H9 (cell line): Measurements from ENCODE around the gene UTP11. TPM values are rescaled to one million over a fixed set of nuclear protein-coding genes. Genes with fewer than 3 reads are reported as not detected.

Experiments used
- DNase-seq: peaks from one replicate; pipeline ENCODE4 v3.0.0-alpha.2; 2017
- H2AFZ ChIP-seq: one replicate; pipeline ENCODE4 v1.6.1; 2013; ENCODE audit warnings: mild to moderate bottlenecking, low read length, control low read depth, moderate library complexity
- H2AK5ac ChIP-seq: 2 replicates; pipeline ENCODE4 v1.6.1; 2013; ENCODE audit warnings: low read length, control low read depth, mixed read lengths; ENCODE audit not compliant: insufficient read length
- H2BK120ac ChIP-seq: one replicate; pipeline ENCODE4 v1.6.1; 2013; ENCODE audit warnings: low read depth, mild to moderate bottlenecking, low read length, control low read depth, inconsistent platforms; ENCODE audit not compliant: poor library complexity, severe bottlenecking
- H2BK12ac ChIP-seq: 2 replicates; pipeline ENCODE4 v1.6.1; 2013; ENCODE audit warnings: low read length, control low read depth, mixed read lengths, low read depth; ENCODE audit not compliant: insufficient read length
- H2BK15ac ChIP-seq: 2 replicates; pipeline ENCODE4 v1.6.1; 2013; ENCODE audit warnings: low read depth, low read length, control low read depth
- H2BK20ac ChIP-seq: one replicate; pipeline ENCODE4 v1.6.1; 2013; ENCODE audit warnings: low read depth, mild to moderate bottlenecking, low read length, control low read depth, inconsistent platforms; ENCODE audit not compliant: poor library complexity, severe bottlenecking
- H2BK5ac ChIP-seq: 2 replicates; pipeline ENCODE4 v1.6.1; 2013; ENCODE audit warnings: low read length, control low read depth, mixed read lengths; ENCODE audit not compliant: insufficient read length
- H3K14ac ChIP-seq: 2 replicates; pipeline ENCODE4 v1.6.1; 2013; ENCODE audit warnings: low read length, control low read depth; ENCODE audit not compliant: insufficient read depth
- H3K18ac ChIP-seq: 2 replicates; pipeline ENCODE4 v1.6.1; 2013; ENCODE audit warnings: low read depth, mild to moderate bottlenecking, mixed read lengths, low read length, control low read depth; ENCODE audit not compliant: insufficient read length
- H3K23ac ChIP-seq: 2 replicates; pipeline ENCODE4 v1.6.1; 2013; ENCODE audit warnings: low read length, control low read depth, mixed read lengths, low read depth; ENCODE audit not compliant: insufficient read length
- H3K23me2 ChIP-seq: 2 replicates; pipeline ENCODE4 v1.6.1; 2013; ENCODE audit warnings: low read depth, mild to moderate bottlenecking, mixed read lengths, low read length, control low read depth; ENCODE audit not compliant: insufficient read length, poor library complexity, severe bottlenecking
- H3K27ac ChIP-seq: 2 replicates; pipeline ENCODE4 v1.5.1; 2013; ENCODE audit warnings: low read length, control low read depth, mixed read lengths, low read depth; ENCODE audit not compliant: insufficient read length
- H3K27me3 ChIP-seq: 2 replicates; pipeline ENCODE4 v1.6.1; 2013; ENCODE audit warnings: low read length, control low read depth, inconsistent platforms; ENCODE audit not compliant: insufficient read depth
- H3K4ac ChIP-seq: 2 replicates; pipeline ENCODE4 v1.6.1; 2013; ENCODE audit warnings: low read depth, mild to moderate bottlenecking, control low read depth, inconsistent platforms, low read length, moderate library complexity
- H3K4me1 ChIP-seq: 2 replicates; pipeline ENCODE4 v1.6.1; 2013; ENCODE audit warnings: low read length, control low read depth, inconsistent platforms; ENCODE audit not compliant: insufficient read depth
- H3K4me2 ChIP-seq: 2 replicates; pipeline ENCODE4 v1.6.1; 2013; ENCODE audit warnings: low read length, control low read depth, mixed read lengths; ENCODE audit not compliant: insufficient read length, insufficient read depth
- H3K56ac ChIP-seq: 2 replicates; pipeline ENCODE4 v1.6.1; 2013; ENCODE audit warnings: low read depth, mild to moderate bottlenecking, mixed read lengths, low read length, control low read depth; ENCODE audit not compliant: insufficient read length
- H3K79me1 ChIP-seq: 2 replicates; pipeline ENCODE4 v1.6.1; 2013; ENCODE audit warnings: low read depth, mild to moderate bottlenecking, moderate library complexity, low read length, control low read depth, inconsistent platforms; ENCODE audit not compliant: insufficient read depth, poor library complexity, severe bottlenecking
- H3K79me2 ChIP-seq: 2 replicates; pipeline ENCODE4 v1.6.1; 2013; ENCODE audit warnings: low read length, control low read depth, inconsistent platforms; ENCODE audit not compliant: insufficient read depth
- H3K9ac ChIP-seq: 2 replicates; pipeline ENCODE4 v1.6.1; 2013; ENCODE audit warnings: low read length, control low read depth, mixed read lengths; ENCODE audit not compliant: insufficient read length; ENCODE audit errors: extremely low read depth
- H3K9me3 ChIP-seq: one replicate; pipeline ENCODE4 v1.6.1; 2013; ENCODE audit warnings: low read depth, low read length, inconsistent platforms; ENCODE audit not compliant: control insufficient read depth
- H3T11ph ChIP-seq: one replicate; pipeline ENCODE4 v1.6.1; 2013; ENCODE audit warnings: mild to moderate bottlenecking, low read length, control low read depth, inconsistent platforms
- H4K20me1 ChIP-seq: one replicate; pipeline ENCODE4 v1.6.1; 2013; ENCODE audit not compliant: control insufficient read depth, insufficient read length, insufficient read depth
- H4K5ac ChIP-seq: 2 replicates; pipeline ENCODE4 v1.6.1; 2013; ENCODE audit warnings: low read depth, mild to moderate bottlenecking, mixed read lengths, low read length, control low read depth; ENCODE audit not compliant: insufficient read length
- H4K8ac ChIP-seq: replicated peaks from 2 replicates; pipeline ENCODE4 v1.6.1; 2013; ENCODE audit warnings: low read length, control low read depth, mixed read lengths, low read depth; ENCODE audit not compliant: insufficient read length
- H4K91ac ChIP-seq: 2 replicates; pipeline ENCODE4 v1.6.1; 2013; ENCODE audit warnings: low read depth, mild to moderate bottlenecking, moderate library complexity, mixed read lengths, low read length, control low read depth; ENCODE audit not compliant: insufficient read length
- H3K27ac Mint-ChIP-seq, 3 experiments: 2 replicates in 2 of 3; 3 replicates in 1 of 3; pipeline ENCODE4 v1.8.0; 2020 to 2021; ENCODE audit warnings: mixed read lengths in 3 of 3, mild to moderate bottlenecking in 1 of 3, moderate library complexity in 1 of 3
- H3K27me3 Mint-ChIP-seq: 2 replicates; pipeline ENCODE4 v1.8.0; 2021; ENCODE audit warnings: low read depth, mild to moderate bottlenecking, moderate library complexity, mixed read lengths
- H3K36me3 Mint-ChIP-seq, 3 experiments: 2 replicates in 2 of 3; 3 replicates in 1 of 3; pipeline ENCODE4 v1.8.0; 2020 to 2021; ENCODE audit warnings: low read depth in 3 of 3, mixed read lengths in 3 of 3; ENCODE audit not compliant: insufficient read depth in 1 of 3
- H3K4me1 Mint-ChIP-seq, 2 experiments: 2 replicates each; pipeline ENCODE4 v1.8.0; 2020; ENCODE audit warnings: mixed read lengths in 2 of 2
- H3K4me3 Mint-ChIP-seq, 2 experiments: 2 replicates in 1 of 2; 3 replicates in 1 of 2; pipeline ENCODE4 v1.8.0; 2020 to 2021; ENCODE audit warnings: mild to moderate bottlenecking in 2 of 2, mixed read lengths in 2 of 2, moderate library complexity in 1 of 2
- H3K9me3 Mint-ChIP-seq, 2 experiments: 2 replicates in 1 of 2; 3 replicates in 1 of 2; pipeline ENCODE4 v1.8.0; 2020; ENCODE audit warnings: mild to moderate bottlenecking in 2 of 2, mixed read lengths in 2 of 2, moderate library complexity in 1 of 2
- CTCF ChIP-seq: fragments of 200-600 bp; sonication (generic); conservative IDR thresholded peaks from 3 replicates; pipeline ENCODE4 v1.8.0; 2021; ENCODE audit warnings: antibody characterized with exemption, mild to moderate bottlenecking
- WGBS: extraction: QIAGEN DNeasy Blood & Tissue Kit; methylation state at CpG from one replicate; pipeline ENCODE4 v1.1.7; 2013; ENCODE audit warnings: missing lambda C conversion rate, low lambda C conversion rate, mixed read lengths; ENCODE audit not compliant: insufficient read length; ENCODE audit errors: extremely low coverage; 5-methylcytosine and 5-hydroxymethylcytosine counted together
- total RNA-seq: library from RNA; stranded (reverse); gene quantifications from 2 replicates; pipeline ENCODE4 v1.2.1, GENCODE V29; 2021

Gene UTP11
- total RNA-seq, 1 experiment from 2014 or later, result 63.1 TPM

GRCh38 chr1:38038861-38039260 is 26.3 kb downstream of the UTP11 start:
- Mint-ChIP-seq H3K4me1 (peaks cover 20 to 43% of the 10 kb centered on the region in 2 experiments), H3K9me3 (peaks cover 0 to 6% of the 10 kb centered on the region in 2 experiments; a peak in 2 of 5 replicates), H3K27ac (no peak overlapping the region), H3K36me3 (peaks cover 16 to 38% (median 28%) of the 10 kb centered on the region in 3 experiments), H3K27me3 (peaks cover 17% of the 10 kb centered on the region), H3K4me3 (no peak overlapping the region)
- Histone ChIP-seq H2BK5ac (no peak overlapping the region), H3K4me1 (0 out of 2 replicates have a peak, but pooled peaks cover 1% of the 10 kb centered on the region), H2BK120ac (no peak overlapping the region), H3T11ph (no peak overlapping the region), H3K23ac (no peak overlapping the region), H2BK12ac (no peak overlapping the region), H4K20me1 (no peaks in the 10 kb centered on the region), H3K27me3 (no peaks in the 10 kb centered on the region; the same call in 1 of the 2 replicates), H3K9ac (no peak overlapping the region), H3K18ac (no peak overlapping the region), H2BK20ac (no peak overlapping the region), H3K79me2 (no peaks in the 10 kb centered on the region; the same call in 1 of the 2 replicates), H4K5ac (no peak overlapping the region), H3K9me3 (no peaks in the 10 kb centered on the region), H2AFZ (no peak overlapping the region), H4K8ac (no peak overlapping the region), H2AK5ac (no peak overlapping the region), H3K23me2 (no peaks in the 10 kb centered on the region), H4K91ac (no peak overlapping the region), H3K56ac (no peak overlapping the region), H3K14ac (no peak overlapping the region), H3K79me1 (no peaks in the 10 kb centered on the region), H3K27ac (no peak overlapping the region), H3K4me2 (no peak overlapping the region), H3K4ac (no peak overlapping the region), H2BK15ac (no peak overlapping the region)
- WGBS, result no CpG with 5 or more reads among the region's 10 CpGs
- no peak for TF ChIP-seq CTCF
- DNase-seq, result no peak
